ENCODE measurements around the gene KIF26A.

The KIF26A gene

DNA sequence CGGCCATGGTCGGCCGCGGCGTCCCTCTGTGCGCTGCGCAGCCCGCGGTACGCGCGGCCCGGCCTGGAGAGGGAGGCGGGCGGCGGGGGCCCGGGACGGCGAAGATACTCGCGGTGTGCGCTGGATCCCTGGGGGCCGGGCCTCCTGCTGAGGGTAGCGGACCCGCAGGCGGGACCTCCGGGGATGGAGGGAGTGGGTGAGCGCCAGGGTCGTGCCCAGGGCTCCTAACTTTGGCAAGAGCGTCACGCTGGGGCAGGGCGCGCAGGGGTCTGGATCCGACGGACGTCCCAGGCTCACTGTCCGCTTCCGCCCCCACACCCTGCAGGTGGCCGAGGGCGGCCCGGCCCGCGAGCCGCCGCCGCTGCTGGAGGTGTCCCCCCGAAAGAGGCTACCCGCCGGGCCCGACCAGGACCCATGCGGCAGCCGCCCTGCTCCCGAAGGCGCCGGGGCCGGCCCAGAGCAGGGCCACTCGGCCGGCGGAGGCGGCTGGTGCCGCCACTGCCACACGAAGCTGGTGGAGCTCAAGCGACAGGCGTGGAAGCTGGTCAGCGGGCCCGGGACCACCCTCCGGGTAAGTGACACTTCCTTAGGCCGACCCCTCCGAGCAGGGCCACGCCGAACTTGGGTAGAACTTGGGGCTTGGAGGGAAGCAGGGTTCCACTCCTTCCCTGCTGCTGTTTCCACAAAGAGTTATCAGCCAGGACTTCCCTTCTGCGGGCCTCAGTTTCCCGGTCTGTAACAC is 502 bp downstream of the KIF26A start:
- H3K27ac ChIP-seq (ENCODE audit: low read length): no peak overlapping the region
- H3K79me2 ChIP-seq (ENCODE audit: low read length): no peaks in the 10 kb centered on the region
- no peaks in the 10 kb centered on the region for H3K9me3 ChIP-seq (ENCODE audit: insufficient read depth, low read length)
- H3K9ac ChIP-seq (ENCODE audit: low read length): no peak overlapping the region
- no peaks in the 10 kb centered on the region for H4K20me1 ChIP-seq (ENCODE audit: insufficient read depth, low read length)
- no peak for TF ChIP-seq EZH2phosphoT487 (IDR thresholded peaks at IDR 0.05; ENCODE audit: low read depth)
- TF ChIP-seq, protein P1, sequence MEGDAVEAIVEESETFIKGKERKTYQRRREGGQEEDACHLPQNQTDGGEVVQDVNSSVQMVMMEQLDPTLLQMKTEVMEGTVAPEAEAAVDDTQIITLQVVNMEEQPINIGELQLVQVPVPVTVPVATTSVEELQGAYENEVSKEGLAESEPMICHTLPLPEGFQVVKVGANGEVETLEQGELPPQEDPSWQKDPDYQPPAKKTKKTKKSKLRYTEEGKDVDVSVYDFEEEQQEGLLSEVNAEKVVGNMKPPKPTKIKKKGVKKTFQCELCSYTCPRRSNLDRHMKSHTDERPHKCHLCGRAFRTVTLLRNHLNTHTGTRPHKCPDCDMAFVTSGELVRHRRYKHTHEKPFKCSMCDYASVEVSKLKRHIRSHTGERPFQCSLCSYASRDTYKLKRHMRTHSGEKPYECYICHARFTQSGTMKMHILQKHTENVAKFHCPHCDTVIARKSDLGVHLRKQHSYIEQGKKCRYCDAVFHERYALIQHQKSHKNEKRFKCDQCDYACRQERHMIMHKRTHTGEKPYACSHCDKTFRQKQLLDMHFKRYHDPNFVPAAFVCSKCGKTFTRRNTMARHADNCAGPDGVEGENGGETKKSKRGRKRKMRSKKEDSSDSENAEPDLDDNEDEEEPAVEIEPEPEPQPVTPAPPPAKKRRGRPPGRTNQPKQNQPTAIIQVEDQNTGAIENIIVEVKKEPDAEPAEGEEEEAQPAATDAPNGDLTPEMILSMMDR (IDR thresholded peaks at IDR 0.05; ENCODE audit: low read depth, low read length): no peak
- no peaks in the 10 kb centered on the region for H3K4me1 ChIP-seq (ENCODE audit: low read length)
- H3K4me2 ChIP-seq (ENCODE audit: low read length): no peak overlapping the region
- no peaks in the 10 kb centered on the region for H3K27me3 ChIP-seq (ENCODE audit: low read depth, low read length)
- H3K4me3 ChIP-seq (ENCODE audit: low read length): no peak overlapping the region
- H3K36me3 ChIP-seq (replicated peaks; ENCODE audit: low read depth, low read length): no peaks in the 10 kb centered on the region
- H2AFZ ChIP-seq (ENCODE audit: low read depth, low read length): no peak overlapping the region

DNA sequence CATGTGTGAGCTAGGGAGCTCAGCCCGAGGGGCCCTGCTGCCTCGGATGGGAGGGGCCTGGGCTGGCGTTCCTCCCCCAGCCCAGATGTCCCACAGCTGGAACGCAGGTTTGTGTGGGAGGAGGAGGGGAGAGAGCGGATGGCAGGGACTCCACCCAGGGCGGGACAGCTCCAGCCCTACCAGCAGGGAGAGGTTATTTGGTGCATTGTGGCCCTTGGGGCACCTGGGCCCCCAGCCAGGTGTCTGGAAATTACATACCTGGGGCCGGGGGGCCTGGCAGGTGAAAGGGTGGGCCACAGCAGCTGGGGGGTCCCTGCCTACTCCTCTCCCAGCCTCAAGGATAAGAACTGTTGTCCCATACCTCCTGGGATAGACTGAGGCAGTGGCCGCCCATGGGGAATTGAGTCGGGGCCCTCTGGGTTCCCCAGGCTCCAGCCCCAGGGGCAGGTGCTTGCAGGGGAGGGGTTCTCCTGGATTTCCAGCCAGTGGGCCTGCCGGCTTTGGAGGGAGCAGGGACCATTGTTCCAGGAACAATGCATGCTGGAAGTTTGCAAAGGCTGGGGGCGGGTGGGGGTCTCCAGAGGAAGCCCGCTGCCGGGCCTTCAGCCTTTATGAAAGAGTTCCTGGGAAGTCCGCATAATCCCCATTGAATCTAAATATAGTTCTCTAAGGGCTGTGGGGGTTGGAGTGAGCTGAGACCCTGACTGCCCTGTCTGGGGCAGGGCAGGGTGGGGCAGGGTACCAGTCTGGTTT is 1.2 kb downstream of the KIF26A start:
- H3K4me2 ChIP-seq (ENCODE audit: low read length): no peak overlapping the region

DNA sequence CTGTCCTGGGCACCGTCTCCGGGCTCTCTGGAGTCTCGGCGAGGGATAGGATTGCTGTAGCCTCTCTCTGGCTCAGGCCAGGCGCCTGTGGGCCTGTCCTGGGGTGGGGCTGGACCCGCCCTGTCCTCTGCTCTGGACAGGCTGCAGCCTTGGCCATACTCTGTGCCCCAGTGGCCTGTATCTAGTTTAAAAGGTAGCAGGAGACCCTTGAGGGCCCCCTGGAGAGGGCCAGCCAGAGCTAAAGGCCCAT is 1.8 kb downstream of the KIF26A start:
- Histone ChIP-seq H3K27ac (ENCODE audit: low read length) (no peak overlapping the region), H2AFZ (ENCODE audit: low read depth, low read length) (no peak overlapping the region), H3K27me3 (ENCODE audit: low read depth, low read length) (no peaks in the 10 kb centered on the region), H3K4me2 (ENCODE audit: low read length) (no peak overlapping the region), H3K4me3 (ENCODE audit: low read length) (no peak overlapping the region), H3K4me1 (ENCODE audit: low read length) (no peaks in the 10 kb centered on the region), H3K79me2 (ENCODE audit: low read length) (no peaks in the 10 kb centered on the region), H3K9ac (ENCODE audit: low read length) (no peak overlapping the region), H4K20me1 (ENCODE audit: insufficient read depth, low read length) (no peaks in the 10 kb centered on the region), H3K9me3 (ENCODE audit: insufficient read depth, low read length) (no peaks in the 10 kb centered on the region), H3K36me3 (replicated peaks; ENCODE audit: low read depth, low read length) (no peaks in the 10 kb centered on the region)
- no peak for TF ChIP-seq EZH2phosphoT487 (IDR thresholded peaks at IDR 0.05; ENCODE audit: low read depth)
- TF ChIP-seq, protein P1 (IDR thresholded peaks at IDR 0.05; ENCODE audit: low read depth, low read length): no peak

More for the DNA sequence above, 1.2 kb downstream of the KIF26A start:
- Histone ChIP-seq H3K9ac (ENCODE audit: low read length) (no peak overlapping the region), H3K79me2 (ENCODE audit: low read length) (no peaks in the 10 kb centered on the region), H2AFZ (ENCODE audit: low read depth, low read length) (no peak overlapping the region), H3K27ac (ENCODE audit: low read length) (no peak overlapping the region), H4K20me1 (ENCODE audit: insufficient read depth, low read length) (no peaks in the 10 kb centered on the region), H3K4me3 (ENCODE audit: low read length) (no peak overlapping the region), H3K27me3 (ENCODE audit: low read depth, low read length) (no peaks in the 10 kb centered on the region), H3K9me3 (ENCODE audit: insufficient read depth, low read length) (no peaks in the 10 kb centered on the region), H3K36me3 (replicated peaks; ENCODE audit: low read depth, low read length) (no peaks in the 10 kb centered on the region), H3K4me1 (ENCODE audit: low read length) (no peaks in the 10 kb centered on the region)
- TF ChIP-seq EZH2phosphoT487 (IDR thresholded peaks at IDR 0.05; ENCODE audit: low read depth): no peak
- TF ChIP-seq, protein P1 (IDR thresholded peaks at IDR 0.05; ENCODE audit: low read depth, low read length): no peak

DNA sequence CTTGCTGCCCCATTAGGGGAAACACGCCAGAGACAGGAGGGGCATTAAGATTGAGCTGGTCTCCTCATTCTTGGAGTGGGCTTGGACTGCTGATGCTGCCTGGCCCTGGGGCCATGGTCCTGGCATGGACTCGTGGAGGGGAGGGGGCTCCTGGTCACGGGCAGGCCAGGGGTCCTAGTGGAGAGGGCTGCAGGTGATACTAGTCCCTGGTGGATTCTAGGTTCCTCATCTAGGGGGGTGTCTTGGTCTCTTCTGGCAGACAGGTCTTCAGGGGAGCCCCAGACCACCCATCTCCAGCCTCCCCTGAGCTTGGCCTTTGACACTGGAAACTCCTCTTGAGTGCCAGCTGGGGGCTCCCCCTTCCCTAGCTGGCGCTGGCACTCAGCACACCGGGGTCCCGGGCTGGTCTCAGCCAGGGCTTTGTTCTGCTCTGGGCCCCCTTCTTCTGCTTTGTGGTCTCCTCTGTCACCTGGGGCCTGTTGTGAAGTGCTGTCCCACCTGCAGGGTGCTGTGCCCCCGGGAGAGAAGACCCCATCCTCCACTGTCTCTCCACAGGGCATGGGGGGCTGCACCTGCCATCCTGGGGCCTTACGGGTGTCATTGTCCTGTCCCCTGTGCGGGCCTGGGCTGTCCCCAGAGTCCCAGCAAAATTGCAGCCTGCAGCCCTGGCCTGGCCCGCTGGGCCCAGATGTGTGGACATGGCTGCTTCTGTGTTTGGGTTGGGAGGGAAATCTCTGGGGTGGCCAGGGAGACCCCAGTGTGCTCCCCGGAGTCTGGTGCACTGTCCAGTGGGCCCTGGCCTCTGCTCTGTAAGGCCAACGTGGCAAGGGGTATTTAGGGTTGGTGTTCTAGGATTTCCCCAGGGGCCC is 2.3 kb downstream of the KIF26A start:
- H2AFZ ChIP-seq (ENCODE audit: low read depth, low read length): no peak overlapping the region
- H4K20me1 ChIP-seq (ENCODE audit: insufficient read depth, low read length): no peaks in the 10 kb centered on the region
- no peaks in the 10 kb centered on the region for H3K4me1 ChIP-seq (ENCODE audit: low read length)
- H3K36me3 ChIP-seq (replicated peaks; ENCODE audit: low read depth, low read length): no peaks in the 10 kb centered on the region
- no peaks in the 10 kb centered on the region for H3K9me3 ChIP-seq (ENCODE audit: insufficient read depth, low read length)
- H3K79me2 ChIP-seq (ENCODE audit: low read length): no peaks in the 10 kb centered on the region
- no peak overlapping the region for H3K4me3 ChIP-seq (ENCODE audit: low read length)
- no peak overlapping the region for H3K9ac ChIP-seq (ENCODE audit: low read length)
- no peak overlapping the region for H3K4me2 ChIP-seq (ENCODE audit: low read length)
- H3K27ac ChIP-seq (ENCODE audit: low read length): no peak overlapping the region
- H3K27me3 ChIP-seq (ENCODE audit: low read depth, low read length): no peaks in the 10 kb centered on the region
- no peak for TF ChIP-seq EZH2phosphoT487 (IDR thresholded peaks at IDR 0.05; ENCODE audit: low read depth)
- TF ChIP-seq, protein P1 (IDR thresholded peaks at IDR 0.05; ENCODE audit: low read depth, low read length): no peak

Measured in OCI-LY3 (cell line).